Measurements from ENCODE around the gene SMARCD1.

- no peak for TF ChIP-seq CTCF (IDR thresholded peaks at IDR 0.05)
- no peak for TF ChIP-seq EP300 (IDR thresholded peaks at IDR 0.05)
- TF ChIP-seq POLR2A (IDR thresholded peaks at IDR 0.05) = no peak
- no peak for TF ChIP-seq POLR2AphosphoS5 (IDR thresholded peaks at IDR 0.05)
Observed at GRCh38 chr12:50102131-50102531, 17.0 kb downstream of the SMARCD1 start.
